Lower lobe of right lung (tissue), 2 donors: ENCODE results near the gene KIAA0513. TPM values are rescaled to one million over a fixed set of nuclear protein-coding genes. Genes with fewer than 3 reads are reported as not detected.

Experiments
- ATAC-seq, 2 donors: fragments of 200-7000 bp; cut with Tn5 transposase; one replicate each; pipeline ENCODE4 v1.9.1; 2020 to 2022; ENCODE audit warnings: mild to moderate bottlenecking in 2 of 2, moderate library complexity in 2 of 2
- DNase-seq: peaks from one replicate; pipeline ENCODE4 v3.0.0-alpha.2; 2020
- H3K27ac ChIP-seq: fragments of 200-600 bp; one replicate; pipeline ENCODE4 v1.8.0; 2022
- H3K27me3 ChIP-seq: fragments of 200-600 bp; one replicate; pipeline ENCODE4 v1.8.0; 2022; ENCODE audit warnings: low read depth
- H3K36me3 ChIP-seq: fragments of 200-600 bp; one replicate; pipeline ENCODE4 v1.8.0; 2022; ENCODE audit warnings: mild to moderate bottlenecking
- H3K4me1 ChIP-seq: fragments of 200-600 bp; one replicate; pipeline ENCODE4 v1.8.0; 2022
- H3K4me3 ChIP-seq: fragments of 200-600 bp; one replicate; pipeline ENCODE4 v1.8.0; 2022; ENCODE audit warnings: mild to moderate bottlenecking
- H3K9me3 ChIP-seq: fragments of 200-600 bp; one replicate; pipeline ENCODE4 v1.8.0; 2022
- intact Hi-C: fragments of 100-400 bp; cut with DNase I; formaldehyde crosslinking; loops from one replicate; pipeline ENCODE4 v1.11.0; 2022
- total RNA-seq: library from RNA; stranded (reverse); fragmentation: NEBNext Ultra II Directional; extraction: Animal tissue kit (Norgen Biotek cat#: 25700); gene quantifications from one replicate; pipeline ENCODE4 v1.2.1, GENCODE V29; 2021
- TF ChIP-seq, protein P1 (sequence below): fragments of 200-600 bp; IDR thresholded peaks from one replicate; pipeline ENCODE4 v1.8.0; 2022; ENCODE audit warnings: antibody characterized with exemption, mild to moderate bottlenecking
- donor health status: DM: no; HTN: yes; CAD: no; lungs with severe emphysema.

KIAA0513 gene
- total RNA-seq, 1 donor from 2014 or later, result 31.1 TPM

DNA sequence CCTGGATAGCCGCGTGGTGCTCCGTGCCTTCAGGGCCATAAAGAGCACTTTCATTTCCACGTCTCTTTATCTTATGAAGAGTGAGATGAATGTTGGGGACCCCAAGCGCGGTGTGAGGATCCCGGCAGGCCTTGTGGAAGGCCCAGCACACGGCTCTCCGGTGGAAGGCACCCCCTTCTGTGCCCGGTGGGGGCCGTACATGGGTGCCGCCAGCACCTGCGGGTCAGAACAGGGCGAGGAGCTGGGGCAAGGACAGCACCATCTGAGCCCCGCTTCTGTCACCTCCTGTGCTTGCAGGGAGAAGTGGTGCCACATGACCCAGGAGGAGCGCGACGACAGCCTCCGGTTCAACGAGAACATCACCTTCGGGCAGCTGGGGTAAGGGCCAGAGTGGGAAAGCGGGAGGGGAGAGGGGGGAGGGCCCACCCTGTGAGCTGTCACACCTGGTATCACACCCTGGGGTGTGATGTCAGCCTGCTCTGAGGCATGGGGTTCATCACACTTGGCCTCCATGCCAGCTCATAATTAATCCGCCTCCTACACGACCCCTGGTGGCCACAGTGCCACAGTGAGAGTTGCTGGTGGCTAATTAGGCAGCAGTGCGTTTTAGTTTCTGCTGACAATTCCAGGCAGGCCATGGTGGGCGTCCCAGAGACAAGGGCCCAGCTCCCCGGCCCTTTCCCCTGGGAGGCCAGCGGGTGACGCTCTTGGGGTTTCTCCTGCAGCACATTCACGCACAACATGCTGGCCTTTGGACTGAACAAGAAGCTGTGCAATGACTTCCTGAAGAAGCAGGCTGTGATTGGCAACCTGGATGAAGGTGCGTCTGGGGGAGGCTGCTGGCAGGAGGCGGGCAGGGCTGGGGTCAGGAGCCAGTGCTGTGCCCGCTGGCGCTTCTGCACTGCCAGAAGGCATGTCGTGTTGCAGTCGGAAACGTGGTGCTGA, 59.0 kb downstream of the KIAA0513 start:
- Histone ChIP-seq H3K4me1 (peaks cover 46% of the 10 kb centered on the region), H3K36me3 (peaks cover 14% of the 10 kb centered on the region), H3K27me3 (no peaks in the 10 kb centered on the region), H3K9me3 (no peaks in the 10 kb centered on the region), H3K4me3 (no peak overlapping the region), H3K27ac (no peak overlapping the region)
- DNase-seq (peak; percentile 80), ATAC-seq (peak; percentile 69 to 70)
- intact Hi-C loops, result no loop called here
- TF ChIP-seq, protein P1, sequence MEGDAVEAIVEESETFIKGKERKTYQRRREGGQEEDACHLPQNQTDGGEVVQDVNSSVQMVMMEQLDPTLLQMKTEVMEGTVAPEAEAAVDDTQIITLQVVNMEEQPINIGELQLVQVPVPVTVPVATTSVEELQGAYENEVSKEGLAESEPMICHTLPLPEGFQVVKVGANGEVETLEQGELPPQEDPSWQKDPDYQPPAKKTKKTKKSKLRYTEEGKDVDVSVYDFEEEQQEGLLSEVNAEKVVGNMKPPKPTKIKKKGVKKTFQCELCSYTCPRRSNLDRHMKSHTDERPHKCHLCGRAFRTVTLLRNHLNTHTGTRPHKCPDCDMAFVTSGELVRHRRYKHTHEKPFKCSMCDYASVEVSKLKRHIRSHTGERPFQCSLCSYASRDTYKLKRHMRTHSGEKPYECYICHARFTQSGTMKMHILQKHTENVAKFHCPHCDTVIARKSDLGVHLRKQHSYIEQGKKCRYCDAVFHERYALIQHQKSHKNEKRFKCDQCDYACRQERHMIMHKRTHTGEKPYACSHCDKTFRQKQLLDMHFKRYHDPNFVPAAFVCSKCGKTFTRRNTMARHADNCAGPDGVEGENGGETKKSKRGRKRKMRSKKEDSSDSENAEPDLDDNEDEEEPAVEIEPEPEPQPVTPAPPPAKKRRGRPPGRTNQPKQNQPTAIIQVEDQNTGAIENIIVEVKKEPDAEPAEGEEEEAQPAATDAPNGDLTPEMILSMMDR, result peak; percentile 80

DNA sequence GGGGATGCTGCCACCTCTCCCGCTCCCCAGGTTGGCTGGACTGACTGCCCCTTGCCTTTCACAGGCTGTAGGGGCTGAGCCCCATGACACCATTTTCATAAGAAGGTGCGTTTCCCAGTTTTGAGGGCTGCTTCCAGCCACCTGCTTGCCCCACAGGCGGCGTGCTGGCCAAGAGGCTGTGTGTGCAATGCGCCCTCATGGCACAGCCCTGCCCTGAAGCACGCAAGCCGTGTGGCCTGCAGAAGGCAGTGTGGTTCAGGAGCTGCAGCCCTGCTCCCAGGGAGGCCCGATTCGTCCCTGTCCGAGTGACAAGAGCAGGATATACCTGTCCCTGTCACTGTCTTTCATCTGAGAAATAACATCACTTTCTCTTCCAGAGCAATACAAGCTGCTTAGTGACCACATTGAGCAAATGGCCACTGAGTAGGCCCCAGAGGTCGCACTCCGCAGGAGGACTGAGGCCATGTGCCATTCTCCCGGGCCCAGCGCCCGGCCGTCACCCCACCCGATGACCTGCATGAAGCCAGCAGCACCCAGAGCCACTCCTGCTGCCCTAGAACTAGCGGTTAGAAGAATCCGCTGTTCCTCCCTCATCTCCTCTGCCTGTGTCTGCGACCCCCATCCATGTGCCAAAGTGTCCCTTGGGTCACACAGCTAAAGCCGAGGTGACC, 60.4 kb downstream of the KIAA0513 start:
- no peak overlapping the region for H3K27ac ChIP-seq
- no peaks in the 10 kb centered on the region for H3K9me3 ChIP-seq
- TF ChIP-seq, protein P1, result no peak
- H3K4me3 ChIP-seq, result no peak overlapping the region
- intact Hi-C loops, result no loop called here
- H3K27me3 ChIP-seq, result no peaks in the 10 kb centered on the region
- H3K36me3 ChIP-seq, result peaks cover 14% of the 10 kb centered on the region
- DNase-seq, result no peak
- peaks cover 35% of the 10 kb centered on the region for H3K4me1 ChIP-seq
- ATAC-seq, result no peak

DNA sequence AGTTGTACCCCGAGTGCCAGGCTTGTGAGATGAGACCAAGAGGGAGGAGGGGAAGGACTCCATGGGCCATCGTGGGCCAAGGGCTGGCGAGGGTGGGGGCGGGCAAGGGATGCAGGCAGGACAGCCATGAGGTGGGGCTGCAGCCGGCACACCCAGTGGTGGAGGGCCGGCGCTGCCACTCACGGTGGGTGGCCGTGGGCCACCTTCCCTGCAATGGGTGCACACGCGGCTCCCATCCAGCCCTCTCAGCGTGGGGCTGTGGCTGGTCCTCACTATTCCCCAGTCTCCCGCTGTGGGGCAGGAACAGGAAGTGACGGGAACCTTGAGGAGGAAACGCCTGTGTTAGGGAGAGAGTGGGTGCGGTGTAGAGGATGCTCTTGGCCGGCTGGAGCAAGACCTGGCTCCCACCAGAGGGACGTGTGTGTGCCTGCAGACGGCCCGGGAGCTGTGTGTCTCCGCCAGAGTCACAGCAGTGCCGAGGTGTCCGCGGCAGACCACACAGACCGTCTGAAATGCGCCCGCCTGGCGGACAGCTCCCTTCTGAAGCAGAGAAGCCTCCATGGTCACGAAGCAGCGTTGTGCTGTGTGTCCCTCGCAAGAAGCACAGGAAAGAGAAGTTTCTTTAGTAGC, 61.1 kb downstream of the KIAA0513 start:
- TF ChIP-seq, protein P1, result no peak
- intact Hi-C loops, result no loop called here
- DNase-seq, result no peak

DNA sequence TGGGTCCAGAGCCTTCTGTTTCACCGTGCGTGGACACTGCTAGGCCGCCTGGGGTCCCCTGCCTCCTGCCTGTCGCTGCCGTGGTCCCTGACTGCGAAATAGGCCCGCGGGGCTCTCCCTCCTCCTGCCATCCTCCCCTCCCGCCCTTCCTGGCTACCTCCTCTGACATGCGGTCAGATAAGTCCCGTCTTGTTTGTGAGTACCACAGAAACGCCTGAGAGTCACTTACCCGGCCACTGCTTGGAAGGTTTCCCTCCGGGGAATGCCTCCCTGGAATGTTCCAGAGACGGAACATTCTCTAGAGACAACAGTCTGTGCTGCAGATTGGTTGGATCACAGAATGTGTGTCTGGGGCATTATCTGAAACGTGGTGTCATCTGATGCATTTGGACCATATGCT, 61.9 kb downstream of the KIAA0513 start:
- H3K27ac ChIP-seq, result no peak overlapping the region
- intact Hi-C loops, result no loop called here
- DNase-seq (no peak), ATAC-seq (peak; percentile 11 to 60)
- peaks cover 29% of the 10 kb centered on the region for H3K4me1 ChIP-seq
- TF ChIP-seq, protein P1, result no peak
- no peaks in the 10 kb centered on the region for H3K9me3 ChIP-seq
- H3K4me3 ChIP-seq, result no peak overlapping the region
- H3K27me3 ChIP-seq, result no peaks in the 10 kb centered on the region
- peaks cover 14% of the 10 kb centered on the region for H3K36me3 ChIP-seq

More for the DNA sequence above, 61.1 kb downstream of the KIAA0513 start:
- no peaks in the 10 kb centered on the region for H3K9me3 ChIP-seq
- H3K27ac ChIP-seq, result no peak overlapping the region
- H3K4me3 ChIP-seq, result no peak overlapping the region
- H3K27me3 ChIP-seq, result no peaks in the 10 kb centered on the region
- peaks cover 14% of the 10 kb centered on the region for H3K36me3 ChIP-seq
- ATAC-seq, result no peak
- peaks cover 29% of the 10 kb centered on the region for H3K4me1 ChIP-seq

DNA sequence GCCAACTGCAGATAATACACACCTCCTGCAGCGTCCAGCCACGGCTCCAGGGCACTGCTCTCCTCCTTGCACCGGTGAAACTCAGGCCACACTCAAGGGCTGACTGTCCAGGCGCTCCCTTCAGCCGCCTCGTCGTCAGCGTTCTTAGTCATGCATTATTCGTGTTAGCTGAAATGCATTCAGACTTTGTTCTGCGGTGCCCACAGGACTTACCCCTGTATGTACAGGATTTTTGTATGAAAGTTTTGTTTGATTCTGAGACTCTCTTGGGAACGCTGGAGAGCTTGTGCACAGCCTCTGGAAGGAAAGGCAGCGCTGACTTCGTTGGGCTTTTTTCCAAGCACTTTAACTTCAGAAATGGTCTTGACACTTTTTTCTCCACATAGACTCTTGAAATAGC, 62.6 kb downstream of the KIAA0513 start:
- Histone ChIP-seq H3K36me3 (peaks cover 14% of the 10 kb centered on the region), H3K9me3 (no peaks in the 10 kb centered on the region), H3K27me3 (no peaks in the 10 kb centered on the region), H3K4me3 (no peak overlapping the region), H3K27ac (no peak overlapping the region), H3K4me1 (peaks cover 29% of the 10 kb centered on the region)
- intact Hi-C loops, result no loop called here
- no peak for ATAC-seq
- no peak for DNase-seq
- TF ChIP-seq, protein P1, result no peak
